Liver (tissue), 9 donors: Measurements from ENCODE around the gene PPM1B. TPM values are rescaled to one million over a fixed set of nuclear protein-coding genes. Genes with fewer than 3 reads are reported as not detected.

Experiments
- DNase-seq: peaks from one replicate; pipeline ENCODE4 v3.0.0-alpha.2; 2017; ENCODE audit warnings: low spot score
- H3K27ac ChIP-seq, 2 donors: one replicate each; pipeline ENCODE4 v1.7.0; 2013; ENCODE audit warnings: inconsistent platforms in 2 of 2, low read length in 2 of 2, control low read depth in 1 of 2, low read depth in 1 of 2, mild to moderate bottlenecking in 1 of 2
- H3K27me3 ChIP-seq, 4 donors: one replicate each; pipeline versions ENCODE4 v1.6.1 to v1.7.0; 2013; ENCODE audit warnings: low read length in 3 of 4, inconsistent platforms in 1 of 4, mild to moderate bottlenecking in 1 of 4, moderate library complexity in 1 of 4; ENCODE audit not compliant: control insufficient read depth in 4 of 4, insufficient read depth in 4 of 4
- H3K36me3 ChIP-seq, 4 donors: one replicate each; pipeline versions ENCODE4 v1.6.1 to v1.7.0; 2013; ENCODE audit warnings: low read length in 3 of 4, mild to moderate bottlenecking in 3 of 4, low read depth in 1 of 4, moderate library complexity in 1 of 4; ENCODE audit not compliant: control insufficient read depth in 4 of 4, insufficient read depth in 3 of 4
- H3K4me1 ChIP-seq, 4 donors: one replicate each; pipeline versions ENCODE4 v1.6.1 to v1.7.0; 2013; ENCODE audit warnings: low read length in 3 of 4, mild to moderate bottlenecking in 3 of 4, moderate library complexity in 1 of 4; ENCODE audit not compliant: control insufficient read depth in 4 of 4, insufficient read depth in 4 of 4
- H3K4me3 ChIP-seq, 3 donors: one replicate each; pipeline versions ENCODE4 v1.6.1 to v1.7.0; 2013; ENCODE audit warnings: low read length in 3 of 3, control low read depth in 1 of 3, low read depth in 1 of 3, mild to moderate bottlenecking in 1 of 3
- H3K9ac ChIP-seq, 2 donors: one replicate each; pipeline ENCODE4 v1.7.0; 2013; ENCODE audit warnings: low read length in 2 of 2, mild to moderate bottlenecking in 2 of 2, moderate library complexity in 2 of 2, control low read depth in 1 of 2, low read depth in 1 of 2
- H3K9me3 ChIP-seq, 4 donors: one replicate each; pipeline versions ENCODE4 v1.6.1 to v1.7.0; 2013; ENCODE audit warnings: low read length in 3 of 4; ENCODE audit not compliant: control insufficient read depth in 4 of 4
- EGR1 ChIP-seq, 2 donors: IDR thresholded peaks; 2 replicates each; pipeline ENCODE4 v1.6.1; 2016 to 2018; ENCODE audit warnings: antibody characterized with exemption in 2 of 2, low read depth in 2 of 2
- FOXA1 ChIP-seq: IDR thresholded peaks from 2 replicates; pipeline ENCODE4 v1.6.1; 2016; ENCODE audit warnings: antibody characterized with exemption
- FOXA2 ChIP-seq: IDR thresholded peaks from 2 replicates; pipeline ENCODE4 v1.6.1; 2016; ENCODE audit warnings: antibody characterized with exemption
- GABPA ChIP-seq, 2 donors: IDR thresholded peaks in 1 of 2; conservative IDR thresholded peaks in 1 of 2; 2 replicates each; pipeline ENCODE4 v1.6.1; 2016; ENCODE audit warnings: antibody characterized with exemption in 2 of 2, mild to moderate bottlenecking in 1 of 2, moderate library complexity in 1 of 2
- HNF4A ChIP-seq, 2 donors: conservative IDR thresholded peaks; 2 replicates each; pipeline ENCODE4 v1.6.1; 2016; ENCODE audit warnings: antibody characterized with exemption in 2 of 2, mild to moderate bottlenecking in 2 of 2
- HNF4G ChIP-seq: IDR thresholded peaks from 2 replicates; pipeline ENCODE4 v1.6.1; 2016; ENCODE audit warnings: antibody characterized with exemption
- JUND ChIP-seq, 2 donors: IDR thresholded peaks; 2 replicates each; pipeline ENCODE4 v1.6.1; 2016; ENCODE audit warnings: antibody characterized with exemption in 2 of 2
- NR2F2 ChIP-seq: IDR thresholded peaks from 2 replicates; pipeline ENCODE4 v1.6.1; 2016; ENCODE audit warnings: antibody characterized with exemption
- RAD21 ChIP-seq, 2 donors: IDR thresholded peaks; 2 replicates each; pipeline ENCODE4 v1.6.1; 2016; ENCODE audit warnings: antibody characterized with exemption in 2 of 2, mild to moderate bottlenecking in 2 of 2
- RXRA ChIP-seq, 2 donors: IDR thresholded peaks; 2 replicates each; pipeline ENCODE4 v1.6.1; 2017 to 2018; ENCODE audit warnings: antibody characterized with exemption in 2 of 2, mild to moderate bottlenecking in 1 of 2
- SP1 ChIP-seq: IDR thresholded peaks from 2 replicates; pipeline ENCODE4 v1.6.1; 2018; ENCODE audit warnings: antibody characterized with exemption, mild to moderate bottlenecking
- TAF1 ChIP-seq: conservative IDR thresholded peaks from 2 replicates; pipeline ENCODE4 v1.6.1; 2016; ENCODE audit warnings: antibody characterized with exemption, mild to moderate bottlenecking
- YY1 ChIP-seq: IDR thresholded peaks from 2 replicates; pipeline ENCODE4 v1.6.1; 2016; ENCODE audit warnings: antibody characterized with exemption, mild to moderate bottlenecking
- WGBS: extraction: QIAGEN DNeasy Blood & Tissue Kit; methylation state at CpG from one replicate; pipeline ENCODE4 v1.1.7; 2013; 5-methylcytosine and 5-hydroxymethylcytosine counted together
- polyA plus RNA-seq, 2 donors: library from polyadenylated mRNA; stranded (reverse) in 1 of 2; unstranded in 1 of 2; fragments of 200-250 nt in 1 of 2; fragments of >200 nt in 1 of 2; fragmentation: Nextera tagmentation in 1 of 2; extraction: Ambion mirVana in 1 of 2; gene quantifications; one replicate each; pipeline versions ENCODE4 v1.2.1 to v1.2.3, GENCODE V29; 2013 to 2015
- total RNA-seq, 2 donors: library from RNA; depleted of rRNA; stranded (reverse); fragments of >200 nt; gene quantifications; one replicate each; pipeline ENCODE4 v1.2.3, GENCODE V29; 2014
- TF ChIP-seq, protein P1 (sequence below): IDR thresholded peaks from 2 replicates; pipeline ENCODE4 v1.6.1; 2016; ENCODE audit warnings: antibody characterized with exemption
- TF ChIP-seq, protein P2 (sequence below): IDR thresholded peaks from 2 replicates; pipeline ENCODE4 v1.6.1; 2016; ENCODE audit warnings: antibody characterized with exemption
- TF ChIP-seq, protein P3 (sequence below): IDR thresholded peaks from 2 replicates; pipeline ENCODE4 v1.6.1; 2016; ENCODE audit warnings: antibody characterized with exemption
- TF ChIP-seq, protein P4 (sequence below): IDR thresholded peaks from 2 replicates; pipeline ENCODE4 v1.6.1; 2016; ENCODE audit warnings: antibody characterized with exemption, mild to moderate bottlenecking
- TF ChIP-seq, protein P5 (sequence below): fragments of 150-350 bp; IDR thresholded peaks from 2 replicates; pipeline ENCODE4 v1.5.1; 2017; ENCODE audit warnings: improper control_type of control experiment, low read depth, low read length; ENCODE audit not compliant: missing input control
- donor health status: healthy.
- donor health status: healthy.
- donor health status: healthy.
- donor health status: healthy.
- donor health status: healthy.

Gene PPM1B
- total and polyA plus RNA-seq, 4 donors = 13.5 to 38.5 (median 30.8) TPM

DNA sequence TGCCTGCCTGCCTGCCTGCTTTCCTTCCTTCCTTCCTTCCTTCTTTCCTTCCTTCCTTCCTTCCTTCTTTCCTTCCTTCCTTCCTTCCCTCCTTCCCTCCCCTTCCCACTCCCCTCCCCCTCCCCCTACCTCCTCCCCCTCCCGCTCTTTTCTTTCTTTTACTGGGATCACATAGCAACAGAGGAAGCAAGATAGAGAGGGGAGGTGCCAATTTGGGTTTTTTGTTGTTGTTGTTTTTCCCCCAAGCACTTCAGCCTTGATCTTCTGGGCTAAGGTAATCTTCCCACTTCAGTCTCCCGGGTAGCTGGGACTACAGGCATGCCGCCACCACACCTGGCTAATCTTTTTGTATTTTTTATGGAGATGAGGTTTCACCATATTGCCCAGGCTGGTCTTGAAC is 20.0 kb downstream of the PPM1B start:
- H3K27me3 ChIP-seq = no peaks in the 10 kb centered on the region
- TF ChIP-seq TAF1 = no peak
- no peak for TF ChIP-seq JUND (IDR thresholded peaks at IDR 0.05)
- TF ChIP-seq FOXA1 = no peak
- no peak for TF ChIP-seq FOXA2
- TF ChIP-seq HNF4G = no peak
- TF ChIP-seq, protein P1, sequence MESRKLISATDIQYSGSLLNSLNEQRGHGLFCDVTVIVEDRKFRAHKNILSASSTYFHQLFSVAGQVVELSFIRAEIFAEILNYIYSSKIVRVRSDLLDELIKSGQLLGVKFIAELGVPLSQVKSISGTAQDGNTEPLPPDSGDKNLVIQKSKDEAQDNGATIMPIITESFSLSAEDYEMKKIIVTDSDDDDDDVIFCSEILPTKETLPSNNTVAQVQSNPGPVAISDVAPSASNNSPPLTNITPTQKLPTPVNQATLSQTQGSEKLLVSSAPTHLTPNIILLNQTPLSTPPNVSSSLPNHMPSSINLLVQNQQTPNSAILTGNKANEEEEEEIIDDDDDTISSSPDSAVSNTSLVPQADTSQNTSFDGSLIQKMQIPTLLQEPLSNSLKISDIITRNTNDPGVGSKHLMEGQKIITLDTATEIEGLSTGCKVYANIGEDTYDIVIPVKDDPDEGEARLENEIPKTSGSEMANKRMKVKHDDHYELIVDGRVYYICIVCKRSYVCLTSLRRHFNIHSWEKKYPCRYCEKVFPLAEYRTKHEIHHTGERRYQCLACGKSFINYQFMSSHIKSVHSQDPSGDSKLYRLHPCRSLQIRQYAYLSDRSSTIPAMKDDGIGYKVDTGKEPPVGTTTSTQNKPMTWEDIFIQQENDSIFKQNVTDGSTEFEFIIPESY = no peak
- TF ChIP-seq SP1 = no peak
- TF ChIP-seq, protein P2, sequence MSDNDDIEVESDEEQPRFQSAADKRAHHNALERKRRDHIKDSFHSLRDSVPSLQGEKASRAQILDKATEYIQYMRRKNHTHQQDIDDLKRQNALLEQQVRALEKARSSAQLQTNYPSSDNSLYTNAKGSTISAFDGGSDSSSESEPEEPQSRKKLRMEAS = no peak
- no peak for TF ChIP-seq RAD21 (IDR thresholded peaks at IDR 0.05)
- TF ChIP-seq RXRA (IDR thresholded peaks at IDR 0.05) = no peak
- TF ChIP-seq, protein P3, sequence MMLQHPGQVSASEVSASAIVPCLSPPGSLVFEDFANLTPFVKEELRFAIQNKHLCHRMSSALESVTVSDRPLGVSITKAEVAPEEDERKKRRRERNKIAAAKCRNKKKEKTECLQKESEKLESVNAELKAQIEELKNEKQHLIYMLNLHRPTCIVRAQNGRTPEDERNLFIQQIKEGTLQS = no peak
- no peak for TF ChIP-seq GABPA (IDR thresholded peaks at IDR 0.05 in 1 of 2, conservative IDR thresholded peaks at IDR 0.05 in 1 of 2)
- no peak for TF ChIP-seq NR2F2
- TF ChIP-seq HNF4A (conservative IDR thresholded peaks at IDR 0.05) = no peak
- TF ChIP-seq, protein P4, sequence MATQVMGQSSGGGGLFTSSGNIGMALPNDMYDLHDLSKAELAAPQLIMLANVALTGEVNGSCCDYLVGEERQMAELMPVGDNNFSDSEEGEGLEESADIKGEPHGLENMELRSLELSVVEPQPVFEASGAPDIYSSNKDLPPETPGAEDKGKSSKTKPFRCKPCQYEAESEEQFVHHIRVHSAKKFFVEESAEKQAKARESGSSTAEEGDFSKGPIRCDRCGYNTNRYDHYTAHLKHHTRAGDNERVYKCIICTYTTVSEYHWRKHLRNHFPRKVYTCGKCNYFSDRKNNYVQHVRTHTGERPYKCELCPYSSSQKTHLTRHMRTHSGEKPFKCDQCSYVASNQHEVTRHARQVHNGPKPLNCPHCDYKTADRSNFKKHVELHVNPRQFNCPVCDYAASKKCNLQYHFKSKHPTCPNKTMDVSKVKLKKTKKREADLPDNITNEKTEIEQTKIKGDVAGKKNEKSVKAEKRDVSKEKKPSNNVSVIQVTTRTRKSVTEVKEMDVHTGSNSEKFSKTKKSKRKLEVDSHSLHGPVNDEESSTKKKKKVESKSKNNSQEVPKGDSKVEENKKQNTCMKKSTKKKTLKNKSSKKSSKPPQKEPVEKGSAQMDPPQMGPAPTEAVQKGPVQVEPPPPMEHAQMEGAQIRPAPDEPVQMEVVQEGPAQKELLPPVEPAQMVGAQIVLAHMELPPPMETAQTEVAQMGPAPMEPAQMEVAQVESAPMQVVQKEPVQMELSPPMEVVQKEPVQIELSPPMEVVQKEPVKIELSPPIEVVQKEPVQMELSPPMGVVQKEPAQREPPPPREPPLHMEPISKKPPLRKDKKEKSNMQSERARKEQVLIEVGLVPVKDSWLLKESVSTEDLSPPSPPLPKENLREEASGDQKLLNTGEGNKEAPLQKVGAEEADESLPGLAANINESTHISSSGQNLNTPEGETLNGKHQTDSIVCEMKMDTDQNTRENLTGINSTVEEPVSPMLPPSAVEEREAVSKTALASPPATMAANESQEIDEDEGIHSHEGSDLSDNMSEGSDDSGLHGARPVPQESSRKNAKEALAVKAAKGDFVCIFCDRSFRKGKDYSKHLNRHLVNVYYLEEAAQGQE = no peak
- no peak for TF ChIP-seq YY1
- no peak for TF ChIP-seq EGR1 (IDR thresholded peaks at IDR 0.05; ENCODE audit: low read depth in 2 of 2)
- TF ChIP-seq, protein P5, sequence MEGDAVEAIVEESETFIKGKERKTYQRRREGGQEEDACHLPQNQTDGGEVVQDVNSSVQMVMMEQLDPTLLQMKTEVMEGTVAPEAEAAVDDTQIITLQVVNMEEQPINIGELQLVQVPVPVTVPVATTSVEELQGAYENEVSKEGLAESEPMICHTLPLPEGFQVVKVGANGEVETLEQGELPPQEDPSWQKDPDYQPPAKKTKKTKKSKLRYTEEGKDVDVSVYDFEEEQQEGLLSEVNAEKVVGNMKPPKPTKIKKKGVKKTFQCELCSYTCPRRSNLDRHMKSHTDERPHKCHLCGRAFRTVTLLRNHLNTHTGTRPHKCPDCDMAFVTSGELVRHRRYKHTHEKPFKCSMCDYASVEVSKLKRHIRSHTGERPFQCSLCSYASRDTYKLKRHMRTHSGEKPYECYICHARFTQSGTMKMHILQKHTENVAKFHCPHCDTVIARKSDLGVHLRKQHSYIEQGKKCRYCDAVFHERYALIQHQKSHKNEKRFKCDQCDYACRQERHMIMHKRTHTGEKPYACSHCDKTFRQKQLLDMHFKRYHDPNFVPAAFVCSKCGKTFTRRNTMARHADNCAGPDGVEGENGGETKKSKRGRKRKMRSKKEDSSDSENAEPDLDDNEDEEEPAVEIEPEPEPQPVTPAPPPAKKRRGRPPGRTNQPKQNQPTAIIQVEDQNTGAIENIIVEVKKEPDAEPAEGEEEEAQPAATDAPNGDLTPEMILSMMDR = no peak
- no peak overlapping the region for H3K27ac ChIP-seq
- no peaks in the 10 kb centered on the region for H3K9me3 ChIP-seq
- H3K4me1 ChIP-seq = peaks cover 0 to 3% (median 2%) of the 10 kb centered on the region in 4 donors
- H3K9ac ChIP-seq = no peak overlapping the region
- no peak overlapping the region for H3K4me3 ChIP-seq
- no peaks in the 10 kb centered on the region for H3K36me3 ChIP-seq
- DNase-seq = no peak
- 96% methylated on average over 3 of the region's 3 CpGs for WGBS

DNA sequence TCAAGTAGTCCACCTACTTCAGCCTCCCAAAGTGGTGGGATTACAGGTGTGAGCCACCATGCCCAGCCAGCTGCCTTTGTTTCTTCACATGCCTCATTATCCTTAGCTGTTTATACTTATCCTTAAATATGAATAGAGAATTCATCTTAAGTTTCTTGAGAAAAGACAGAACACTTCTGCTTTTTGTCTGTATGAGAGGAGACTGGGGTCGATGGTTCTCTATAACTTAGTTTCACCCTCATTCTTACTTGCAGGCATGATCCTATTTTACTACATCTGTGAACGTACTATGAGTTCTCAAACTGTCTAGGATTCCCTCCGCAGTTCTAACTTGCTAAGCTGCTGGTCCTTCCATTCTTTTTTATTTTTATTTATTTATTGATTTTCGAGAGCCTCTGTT is 20.4 kb downstream of the PPM1B start:
- no peaks in the 10 kb centered on the region for H3K9me3 ChIP-seq
- H3K27me3 ChIP-seq = no peaks in the 10 kb centered on the region
- no peak overlapping the region for H3K4me3 ChIP-seq
- H3K4me1 ChIP-seq = peaks cover 0 to 3% (median 2%) of the 10 kb centered on the region in 4 donors
- H3K27ac ChIP-seq = no peak overlapping the region
- H3K36me3 ChIP-seq = no peaks in the 10 kb centered on the region
- DNase-seq = no peak
- H3K9ac ChIP-seq = no peak overlapping the region
- WGBS = 92% methylated on average over 4 of the region's 4 CpGs
- TF ChIP-seq NR2F2 (no peak), YY1 (no peak), HNF4G (no peak), RAD21 (IDR thresholded peaks at IDR 0.05) (no peak), GABPA (IDR thresholded peaks at IDR 0.05 in 1 of 2, conservative IDR thresholded peaks at IDR 0.05 in 1 of 2) (no peak), FOXA1 (no peak), FOXA2 (no peak), TAF1 (no peak), RXRA (IDR thresholded peaks at IDR 0.05) (no peak), EGR1 (IDR thresholded peaks at IDR 0.05; ENCODE audit: low read depth in 2 of 2) (no peak), SP1 (no peak), HNF4A (conservative IDR thresholded peaks at IDR 0.05) (no peak), JUND (IDR thresholded peaks at IDR 0.05) (no peak)
- TF ChIP-seq, protein P2 = no peak
- TF ChIP-seq, protein P3 = no peak
- TF ChIP-seq, protein P5 = no peak
